ENCODE measurements around the gene NPLOC4. TPM values are rescaled to one million over a fixed set of nuclear protein-coding genes. Genes with fewer than 3 reads are reported as not detected.
"Not testable (repeated sequence)": the region's sequence is repeated elsewhere in the genome, so short reads cannot be mapped to it uniquely, and the experiment has no call there.

The NPLOC4 gene
- total RNA-seq, 6 donors from 2014 or later = 59.9 to 373 (median 87.4) TPM

- Histone ChIP-seq H3K9me3 (no peaks in the 10 kb centered on the region), H3K27ac (no peak overlapping the region), H3K27me3 (no peaks in the 10 kb centered on the region), H3K36me3 (peaks cover 32 to 98% (median 86%) of the 10 kb centered on the region in 4 donors), H3K4me1 (no peaks in the 10 kb centered on the region), H3K4me3 (no peak overlapping the region)
- ATAC-seq (ENCODE audit: low FRiP score in 2 of 2) (no peak), DNase-seq (no peak)
- TF ChIP-seq CTCF (IDR thresholded peaks at IDR 0.05) = no peak
- no peak for TF ChIP-seq POLR2AphosphoS5 (IDR thresholded peaks at IDR 0.05)
- TF ChIP-seq POLR2A (IDR thresholded peaks at IDR 0.05) = no peak
- TF ChIP-seq EP300 (IDR thresholded peaks at IDR 0.05) = no peak
- WGBS, 2 donors = 92% methylated on average over 6 to 14 of the region's 14 CpGs
These were observed 44.9 kb downstream of the NPLOC4 start for GRCh38 chr17:81591971-81592370.

- Histone ChIP-seq H3K4me3 (no peak overlapping the region), H3K36me3 (peaks cover 35 to 98% (median 85%) of the 10 kb centered on the region in 4 donors), H3K9me3 (no peaks in the 10 kb centered on the region), H3K27ac (no peak overlapping the region), H3K27me3 (no peaks in the 10 kb centered on the region), H3K4me1 (no peaks in the 10 kb centered on the region)
- WGBS, 2 donors = 95 to 98% methylated on average over 8 of the region's 8 CpGs
- DNase-seq (no peak), ATAC-seq (ENCODE audit: low FRiP score in 2 of 2) (no peak)
- TF ChIP-seq POLR2A (IDR thresholded peaks at IDR 0.05) (no peak), EP300 (IDR thresholded peaks at IDR 0.05) (no peak), POLR2AphosphoS5 (IDR thresholded peaks at IDR 0.05) (no peak), CTCF (IDR thresholded peaks at IDR 0.05) (no peak)
These were observed 46.8 kb downstream of the NPLOC4 start for GRCh38 chr17:81590121-81590520.

- Histone ChIP-seq H3K9me3 (no peaks in the 10 kb centered on the region), H3K36me3 (peaks cover 30 to 98% (median 81%) of the 10 kb centered on the region in 4 donors), H3K27me3 (no peaks in the 10 kb centered on the region), H3K27ac (no peak overlapping the region), H3K4me1 (no peaks in the 10 kb centered on the region), H3K4me3 (no peak overlapping the region)
- ATAC-seq (ENCODE audit: low FRiP score in 2 of 2) = no peak
- TF ChIP-seq POLR2A (IDR thresholded peaks at IDR 0.05) (no peak), CTCF (IDR thresholded peaks at IDR 0.05) (no peak), POLR2AphosphoS5 (IDR thresholded peaks at IDR 0.05) (no peak), EP300 (IDR thresholded peaks at IDR 0.05) (no peak)
- DNase-seq = no peak
- 94 to 99% methylated on average over 5 of the region's 5 CpGs for WGBS, 2 donors
These were observed 47.3 kb downstream of the NPLOC4 start for GRCh38 chr17:81589612-81590011.

- H3K4me3 ChIP-seq = no peak overlapping the region
- TF ChIP-seq EP300 (IDR thresholded peaks at IDR 0.05) (no peak), POLR2A (IDR thresholded peaks at IDR 0.05) (no peak), POLR2AphosphoS5 (IDR thresholded peaks at IDR 0.05) (no peak), CTCF (IDR thresholded peaks at IDR 0.05) (no peak)
- no peaks in the 10 kb centered on the region for H3K4me1 ChIP-seq
- no peak for DNase-seq
- ATAC-seq (ENCODE audit: low FRiP score in 2 of 2) = no peak
- no peaks in the 10 kb centered on the region for H3K9me3 ChIP-seq
- 88 to 93% methylated on average over 4 of the region's 4 CpGs for WGBS, 2 donors
- H3K27ac ChIP-seq = no peak overlapping the region
- no peaks in the 10 kb centered on the region for H3K27me3 ChIP-seq
- H3K36me3 ChIP-seq = peaks cover 17 to 97% (median 81%) of the 10 kb centered on the region in 4 donors
These were observed 50.8 kb downstream of the NPLOC4 start for GRCh38 chr17:81586096-81586495.

- H3K4me1 ChIP-seq; H3K27ac ChIP-seq; DNase-seq; H3K27me3 ChIP-seq; H3K9me3 ChIP-seq; H3K4me3 ChIP-seq; ATAC-seq (ENCODE audit: low FRiP score in 2 of 2): not testable (repeated sequence)
- 91 to 97% methylated on average over 12 to 14 of the region's 14 CpGs for WGBS, 2 donors
- H3K36me3 ChIP-seq = peaks cover 17 to 90% (median 78%) of the 10 kb centered on the region in 4 donors
These were observed 52.1 kb downstream of the NPLOC4 start for GRCh38 chr17:81584771-81585170.
